Motor neuron (in vitro differentiated cells): Measurements from ENCODE around the gene TPRA1. TPM values are rescaled to one million over a fixed set of nuclear protein-coding genes. Genes with fewer than 3 reads are reported as not detected.

ENCODE experiments used
- ATAC-seq, 8 experiments: fragments of 200-7000 bp; cut with Tn5 transposase; replicated peaks in 6 of 8; 2 replicates each; pipeline ENCODE4 v1.8.0; 2021; ENCODE audit warnings: mild to moderate bottlenecking in 8 of 8, moderate library complexity in 8 of 8
- H3K27ac ChIP-seq, 2 donors: fragments of 250-450 bp; sonication (Bioruptor Pico); 2 replicates each; pipeline ENCODE4 v1.9.0; 2021; ENCODE audit warnings: antibody characterized with exemption in 2 of 2, mild to moderate bottlenecking in 2 of 2, moderate library complexity in 1 of 2
- H3K4me1 ChIP-seq, 2 donors: fragments of 250-450 bp; sonication (Bioruptor Pico); replicated peaks in 1 of 2; 2 replicates each; pipeline ENCODE4 v1.6.1; 2021; ENCODE audit warnings: antibody characterized with exemption in 2 of 2, mild to moderate bottlenecking in 2 of 2, moderate library complexity in 1 of 2
- H3K4me3 ChIP-seq, 5 donors: fragments of 250-450 bp; sonication (Bioruptor Pico); 2 replicates each; pipeline ENCODE4 v1.9.0; 2021; ENCODE audit warnings: antibody characterized with exemption in 5 of 5, mild to moderate bottlenecking in 5 of 5, moderate library complexity in 4 of 5
- WGBS, 10 experiments: fragments of 450-650 bp; shearing (Covaris generic); methylation state at CpG; one replicate each; pipeline ENCODE4 v1.0.0; 2022; 5-methylcytosine and 5-hydroxymethylcytosine counted together
- in situ Hi-C, 9 experiments: fragments of 400-800 bp; cut with MboI; loops; one replicate each; pipeline ENCODE4 v1.15.0; 2021; ENCODE audit warnings: low sequenced_read_pairs in 9 of 9, low pct_unique_long_range_greater_than_20kb in 2 of 9; ENCODE audit not compliant: unreplicated experiment in 9 of 9
- total RNA-seq, 8 experiments: library from RNA; unstranded; fragments of 300-600 nt; gene quantifications; 2 replicates each; pipeline versions ENCODE4 v1.2.3 to v1.2.4, GENCODE V29; 2022

The TPRA1 gene
- total RNA-seq, 8 experiments from 2014 or later = 16.2 to 59.1 (median 25.3) TPM

DNA sequence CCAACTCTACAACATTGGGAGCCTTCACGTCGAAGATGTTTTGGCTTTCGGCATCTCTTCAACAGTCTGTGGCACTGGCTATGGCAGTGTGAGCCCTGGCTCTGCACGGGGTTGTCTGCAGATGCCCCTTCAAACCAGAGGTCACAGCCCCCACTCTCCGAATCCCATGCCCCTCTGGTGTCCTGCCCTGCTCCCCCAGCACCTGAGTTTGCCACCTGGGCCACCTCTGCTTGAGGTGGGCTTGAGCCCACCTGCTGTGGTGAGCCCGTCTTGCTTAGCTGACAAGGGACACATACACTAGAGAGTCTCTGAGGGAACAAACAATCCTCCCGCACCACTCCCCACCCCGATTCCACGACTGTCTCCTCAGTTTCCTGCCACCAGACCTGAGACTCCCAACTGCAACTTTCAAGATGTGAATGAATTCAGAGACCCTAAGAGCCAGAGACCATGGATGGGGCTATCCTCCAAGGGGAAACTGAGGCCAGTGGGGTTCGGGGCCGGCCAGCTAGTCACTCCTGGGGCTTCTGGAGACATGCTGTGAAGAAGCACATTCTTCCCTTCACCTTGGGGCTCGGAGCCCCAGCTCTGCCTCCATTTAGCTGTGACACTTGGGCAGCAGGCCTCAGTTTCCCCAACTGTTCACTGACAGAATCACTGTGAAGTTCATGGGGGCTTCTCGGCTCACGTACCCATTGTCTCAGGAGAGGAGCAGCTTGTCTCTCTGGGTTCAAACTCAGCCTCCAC is 44.6 kb downstream of the TPRA1 start:
- H3K27ac ChIP-seq = peak overlapping the region; percentile 73 to 85
- in situ Hi-C loops = loop anchor here in 2 of 9 experiments (25.0 kb wide), 1 partner anchor 859 kb away; no protein-coding TSS in a partner anchor

DNA sequence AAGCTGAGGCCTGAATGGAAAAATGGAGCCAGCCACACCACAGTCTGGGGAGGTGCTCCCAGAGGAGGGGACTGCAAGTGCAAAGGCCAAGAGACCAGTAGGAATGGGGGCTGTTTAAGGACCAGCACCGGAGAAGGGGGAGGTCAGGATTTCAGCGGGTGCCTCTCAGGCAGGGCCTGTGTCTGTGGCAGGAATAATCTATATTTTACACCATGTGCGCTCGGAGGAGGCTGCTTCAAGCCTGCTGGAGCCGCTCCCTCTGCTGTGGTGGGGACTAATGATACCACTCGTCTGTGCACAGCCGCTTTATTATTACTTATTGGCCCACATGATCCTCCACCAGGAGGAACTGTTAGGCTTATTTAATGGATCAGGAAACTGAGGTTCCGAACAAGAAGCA is 45.3 kb downstream of the TPRA1 start:
- peaks cover 30 to 42% of the 10 kb centered on the region in 2 donors for H3K4me1 ChIP-seq
- 64 to 94% (median 76%) methylated on average over 2 to 7 of the region's 8 CpGs; no CpG with 5 or more reads in 5 of the 10 experiments for WGBS, 10 experiments
- ATAC-seq = peak in 4 of 8 experiments; percentile 9 to 51 (median 27)
- H3K4me3 ChIP-seq = no peak overlapping the region
- H3K27ac ChIP-seq = peak overlapping the region; percentile 73 to 85
- in situ Hi-C loops = loop anchor here in 2 of 9 experiments (25.0 kb wide), 1 partner anchor 858 kb away; no protein-coding TSS in a partner anchor

More for the DNA sequence above, 44.6 kb downstream of the TPRA1 start:
- no peak for ATAC-seq
- WGBS, 10 experiments = 80 to 100% (median 86%) methylated on average over 1 to 9 of the region's 14 CpGs; no CpG with 5 or more reads in 4 of the 10 experiments
- Histone ChIP-seq H3K4me1 (peaks cover 28 to 42% of the 10 kb centered on the region in 2 donors), H3K4me3 (no peak overlapping the region)

DNA sequence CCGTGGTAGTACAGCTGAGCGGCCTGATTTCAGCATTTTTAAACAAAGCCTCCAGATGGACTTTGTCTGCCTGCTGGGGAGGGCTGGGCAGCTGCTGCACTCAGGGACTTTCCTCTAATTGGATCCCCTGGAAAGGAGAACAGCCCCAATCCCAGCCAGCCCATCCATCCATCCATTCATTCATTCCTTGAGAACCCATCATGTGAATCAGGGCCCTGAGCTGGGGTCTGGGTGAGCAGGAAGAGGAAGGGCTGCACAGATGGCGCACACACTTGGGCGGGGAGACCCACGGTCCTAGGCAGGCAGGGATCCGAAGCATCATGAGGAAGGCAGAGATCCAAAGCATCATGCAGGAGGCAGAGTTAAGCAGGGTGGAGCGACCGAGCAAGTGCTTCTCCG is 45.7 kb downstream of the TPRA1 start:
- WGBS, 10 experiments = 17 to 100% (median 100%) methylated on average over 1 to 3 of the region's 9 CpGs; no CpG with 5 or more reads in 6 of the 10 experiments
- in situ Hi-C loops = loop anchor here in 2 of 9 experiments (25.0 kb wide), 1 partner anchor 858 kb away; no protein-coding TSS in a partner anchor
- Histone ChIP-seq H3K4me1 (peaks cover 34 to 44% of the 10 kb centered on the region in 2 donors), H3K4me3 (no peak overlapping the region), H3K27ac (peak overlapping the region; percentile 73 to 85)
- peak in 4 of 8 experiments; percentile 5 to 21 (median 8) for ATAC-seq

DNA sequence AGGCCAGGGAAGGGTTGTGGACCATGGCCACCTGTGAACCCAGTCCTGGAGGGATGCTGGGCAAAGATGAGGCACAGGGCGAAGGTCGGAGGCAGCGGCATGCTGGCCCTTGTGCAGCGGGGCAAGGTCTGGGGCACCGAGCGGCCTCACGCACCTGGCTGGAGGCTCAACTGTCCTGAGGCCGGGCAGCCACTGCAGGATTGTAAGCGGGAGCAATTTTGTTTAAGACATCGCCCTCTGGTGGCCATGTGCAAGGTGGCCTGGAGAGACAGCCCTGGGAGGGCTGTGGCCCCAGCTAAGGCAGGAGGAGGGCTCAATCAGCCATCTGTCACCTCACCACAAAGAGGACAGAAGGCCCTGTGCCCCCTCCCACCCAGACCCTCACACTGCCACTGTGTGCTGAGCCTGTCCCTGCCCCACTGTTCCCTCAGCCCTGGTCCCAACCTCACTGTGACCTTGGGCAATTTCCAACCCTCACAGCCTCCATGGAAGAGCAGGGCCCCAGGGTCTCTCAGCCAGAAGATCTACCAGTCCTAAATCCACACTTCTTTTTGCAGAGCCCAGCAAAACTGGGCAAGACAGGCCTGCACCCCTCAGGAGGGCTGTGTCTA is 46.2 kb downstream of the TPRA1 start:
- peak; percentile 54 to 79 (median 62) for ATAC-seq
- Histone ChIP-seq H3K27ac (peak overlapping the region; percentile 73 to 85), H3K4me3 (no peak overlapping the region), H3K4me1 (peaks cover 39 to 50% of the 10 kb centered on the region in 2 donors)
- WGBS, 10 experiments = 25% methylated on average over 4 of the region's 10 CpGs; no CpG with 5 or more reads in 9 of the 10 experiments
- in situ Hi-C loops = loop anchor here in 2 of 9 experiments (25.0 kb wide), 1 partner anchor 857 kb away; no protein-coding TSS in a partner anchor

DNA sequence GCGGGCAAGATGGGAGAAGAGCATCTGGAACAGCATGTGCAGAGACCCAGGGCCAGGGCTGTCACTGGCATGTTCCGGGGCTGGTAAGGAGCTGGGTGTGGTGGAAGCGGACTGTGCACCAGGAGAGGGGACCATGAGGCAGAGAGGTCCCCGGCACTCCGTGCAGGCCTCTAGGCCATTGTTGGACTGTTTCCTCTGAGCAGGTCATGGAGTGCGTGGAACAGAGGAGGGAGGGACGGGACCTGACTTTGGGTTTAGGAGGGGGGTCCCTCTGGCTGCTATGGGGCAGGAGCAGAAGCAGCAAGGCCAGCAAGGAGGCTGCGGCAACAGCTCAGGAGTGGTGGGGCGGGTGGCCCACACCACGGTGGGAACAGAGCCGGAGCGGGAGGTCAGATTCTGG is 47.1 kb downstream of the TPRA1 start:
- no peak overlapping the region for H3K27ac ChIP-seq
- no peak overlapping the region for H3K4me3 ChIP-seq
- in situ Hi-C loops = loop anchor here in 2 of 9 experiments (25.0 kb wide), 1 partner anchor 856 kb away; no protein-coding TSS in a partner anchor
- WGBS, 10 experiments = 76 to 100% (median 92%) methylated on average over 1 to 2 of the region's 12 CpGs; no CpG with 5 or more reads in 2 of the 10 experiments
- H3K4me1 ChIP-seq = peaks cover 42 to 55% of the 10 kb centered on the region in 2 donors
- no peak for ATAC-seq

DNA sequence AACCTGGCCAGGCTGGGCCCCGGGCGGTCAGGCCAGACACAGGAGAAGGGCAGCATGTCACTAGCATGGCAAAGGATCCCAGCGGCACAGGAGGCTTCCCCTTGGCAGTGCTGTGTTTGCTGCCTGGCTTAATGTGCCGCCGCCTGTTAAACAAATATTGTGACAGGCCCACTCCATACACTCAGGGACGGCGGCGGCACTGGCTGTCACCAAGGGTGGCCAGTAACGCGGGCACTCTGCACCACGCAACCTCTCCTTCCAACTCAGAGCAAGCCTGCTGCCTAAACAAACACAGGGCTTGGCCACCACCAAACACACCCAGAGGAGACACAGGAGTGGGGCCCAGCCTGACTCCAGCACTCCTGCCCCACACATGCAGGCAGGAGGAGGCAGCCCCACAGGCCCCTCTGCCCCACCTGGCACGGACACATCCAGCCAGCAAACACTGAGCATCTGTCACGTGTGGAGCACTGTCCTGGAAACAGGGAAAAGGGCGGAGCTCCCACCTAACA is 48.0 kb downstream of the TPRA1 start:
- peaks cover 42 to 53% of the 10 kb centered on the region in 2 donors for H3K4me1 ChIP-seq
- peak in 2 of 8 experiments; percentile 15 to 65 for ATAC-seq
- WGBS, 10 experiments = 52 to 100% (median 85%) methylated on average over 1 to 11 of the region's 14 CpGs; no CpG with 5 or more reads in 3 of the 10 experiments
- H3K27ac ChIP-seq = no peak overlapping the region
- in situ Hi-C loops = loop anchor here in 2 of 9 experiments (25.0 kb wide), 1 partner anchor 855 kb away; no protein-coding TSS in a partner anchor
- H3K4me3 ChIP-seq = no peak overlapping the region

DNA sequence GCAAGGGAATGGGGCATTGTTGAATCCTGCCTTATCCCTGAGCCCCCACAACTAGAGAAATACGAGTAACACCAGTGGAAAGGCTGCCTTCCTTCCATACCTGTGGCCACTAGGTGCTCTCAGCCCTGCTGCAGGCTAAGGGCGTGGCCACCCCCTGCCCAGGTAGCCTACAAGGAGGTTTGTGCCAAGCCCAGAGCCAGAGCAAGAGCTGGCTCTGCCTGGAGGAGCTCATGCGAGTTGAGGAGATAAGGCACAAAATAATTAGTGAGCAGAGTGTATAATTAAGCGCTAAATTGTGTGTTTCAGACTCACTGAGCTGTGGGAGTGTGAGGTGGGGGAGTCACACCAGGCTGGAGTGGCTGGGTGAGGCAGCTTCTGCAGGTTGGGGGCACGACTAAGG is 49.2 kb downstream of the TPRA1 start:
- Histone ChIP-seq H3K4me1 (peaks cover 46 to 54% of the 10 kb centered on the region in 2 donors), H3K4me3 (no peak overlapping the region), H3K27ac (no peak overlapping the region)
- in situ Hi-C loops = loop anchor here in 2 of 9 experiments (25.0 kb wide), 1 partner anchor 854 kb away; no protein-coding TSS in a partner anchor
- WGBS, 10 experiments = 17 to 100% (median 90%) methylated on average over 2 to 3 of the region's 5 CpGs; no CpG with 5 or more reads in 6 of the 10 experiments
- no peak for ATAC-seq

DNA sequence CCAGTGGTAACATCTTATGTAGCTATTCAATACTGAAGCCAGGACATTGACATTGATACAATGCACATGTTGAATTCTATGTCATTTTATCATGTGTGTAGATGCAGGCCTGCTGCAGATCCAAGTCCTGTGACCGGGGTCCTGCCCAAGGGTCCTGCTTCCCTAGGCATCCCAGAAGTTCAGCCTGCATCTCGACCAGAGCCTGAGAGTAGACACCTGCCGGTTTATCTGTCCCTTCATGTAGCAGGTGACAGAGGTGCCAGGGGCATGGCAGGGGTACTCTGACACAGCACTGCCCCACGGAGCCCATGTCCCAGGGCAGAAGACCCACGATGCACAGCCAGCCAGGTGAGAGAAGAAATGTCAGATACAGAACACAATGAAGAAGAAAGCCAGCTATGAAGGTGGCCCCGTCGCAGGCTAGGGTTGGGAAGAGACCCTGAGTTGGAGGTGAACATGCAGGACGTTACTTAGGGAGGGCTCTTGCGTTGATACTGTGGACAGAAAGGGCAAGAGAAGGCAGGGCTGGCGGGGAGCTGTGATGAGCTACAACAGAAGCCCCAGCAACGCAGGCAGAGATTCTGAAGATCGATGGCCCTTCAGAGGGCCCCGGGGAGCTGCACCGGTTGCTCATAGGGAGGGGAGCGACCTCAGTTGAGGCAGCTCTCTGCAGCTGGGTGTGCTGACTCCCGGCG is 51.0 kb downstream of the TPRA1 start:
- Histone ChIP-seq H3K4me3 (no peak overlapping the region), H3K27ac (no peak overlapping the region), H3K4me1 (peaks cover 50 to 58% of the 10 kb centered on the region in 2 donors)
- peak in 3 of 8 experiments; percentile 31 to 38 (median 33) for ATAC-seq
- 7 to 100% (median 74%) methylated on average over 1 to 7 of the region's 17 CpGs; no CpG with 5 or more reads in 3 of the 10 experiments for WGBS, 10 experiments
- in situ Hi-C loops = loop anchor here in 2 of 9 experiments (25.0 kb wide), 1 partner anchor 852 kb away; no protein-coding TSS in a partner anchor

DNA sequence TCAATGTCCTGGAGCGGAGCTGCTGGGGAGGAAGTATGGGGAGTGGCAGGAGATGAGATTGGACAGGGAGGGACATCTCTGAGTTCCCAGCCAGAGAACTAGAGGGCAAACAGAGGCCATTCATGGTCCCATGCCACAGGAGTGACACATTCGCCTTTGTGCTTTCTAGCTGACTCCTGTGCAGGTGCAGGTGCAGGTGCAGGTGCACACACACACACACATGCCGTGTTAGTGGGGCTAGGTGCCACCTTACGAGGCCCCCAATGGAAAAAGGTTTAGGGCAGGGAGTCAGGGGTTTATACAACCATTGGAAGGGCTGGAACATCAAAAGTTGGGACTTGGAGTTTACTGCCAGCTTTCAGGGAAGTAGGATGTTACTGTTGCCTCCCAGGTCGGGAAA is 52.0 kb downstream of the TPRA1 start:
- Histone ChIP-seq H3K4me3 (no peak overlapping the region), H3K4me1 (peaks cover 50 to 53% of the 10 kb centered on the region in 2 donors), H3K27ac (no peak overlapping the region)
- in situ Hi-C loops = loop anchor here in 2 of 9 experiments (25.0 kb wide), 1 partner anchor 851 kb away; no protein-coding TSS in a partner anchor
- WGBS, 10 experiments = 0 to 100% (median 78%) methylated on average over 1 to 4 of the region's 5 CpGs; no CpG with 5 or more reads in 3 of the 10 experiments
- no peak for ATAC-seq

DNA sequence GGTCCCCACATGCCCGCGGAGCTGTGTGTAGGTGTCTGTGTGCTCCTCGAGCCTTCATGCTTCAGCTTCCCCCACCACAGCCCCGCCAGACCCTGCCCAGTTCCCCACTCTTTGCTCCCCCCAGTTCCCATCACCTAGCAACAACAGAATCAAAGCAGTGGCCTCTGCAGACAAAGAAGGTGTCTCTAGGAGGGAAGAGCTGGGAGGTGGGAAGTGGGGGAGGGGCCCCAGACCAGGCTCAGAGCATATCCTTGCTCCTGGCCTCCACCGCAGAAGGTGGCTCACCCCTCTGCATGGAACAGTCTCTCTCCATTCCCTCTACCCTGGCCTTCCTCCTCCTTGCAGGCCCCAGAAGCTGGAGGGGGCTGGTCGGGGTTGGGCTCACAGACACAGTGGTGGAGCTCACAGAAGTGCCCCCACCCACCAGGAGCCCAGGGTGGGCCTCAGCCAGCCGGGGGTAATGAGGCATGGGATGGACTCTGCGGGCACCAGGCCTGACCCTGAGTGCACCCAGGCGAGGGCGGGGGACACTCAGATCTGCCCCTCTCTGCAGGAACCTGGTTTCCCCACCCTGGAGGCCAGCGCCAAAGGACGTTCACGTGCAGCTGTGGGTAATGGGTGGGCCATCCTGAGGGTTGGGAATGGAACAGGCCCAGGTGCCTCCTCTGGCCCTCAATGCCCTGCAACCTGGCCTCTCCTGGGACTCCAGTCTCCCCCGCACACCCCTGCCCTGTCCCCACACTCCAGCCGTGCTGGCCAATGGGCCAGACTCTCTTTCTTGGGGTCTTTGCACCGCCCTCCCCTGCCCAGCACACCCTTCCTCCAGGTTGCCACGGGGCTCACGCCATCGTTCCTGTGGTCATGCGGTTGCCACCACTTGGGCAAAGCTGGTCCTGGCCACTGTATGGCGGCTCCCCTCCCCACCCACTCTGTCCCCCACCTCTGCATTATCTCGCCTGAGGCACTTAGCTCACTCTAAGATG is 53.4 kb downstream of the TPRA1 start:
- Histone ChIP-seq H3K4me1 (peaks cover 45 to 49% of the 10 kb centered on the region in 2 donors), H3K27ac (peak overlapping the region in 1 of 2 donors; percentile 72), H3K4me3 (no peak overlapping the region)
- peak in 5 of 8 experiments; percentile 81 to 89 (median 86) for ATAC-seq
- 13% methylated on average over 3 of the region's 22 CpGs; no CpG with 5 or more reads in 9 of the 10 experiments for WGBS, 10 experiments
- in situ Hi-C loops = loop anchor here in 2 of 9 experiments (25.0 kb wide), 1 partner anchor 850 kb away; no protein-coding TSS in a partner anchor
